HG02943 (cell line): ENCODE measurements around the gene TSSK6.
"Not testable (repeated sequence)": the region's sequence is repeated elsewhere in the genome, so short reads cannot be mapped to it uniquely, and the experiment has no call there.

Experiments
- ATAC-seq: cut with Tn5 transposase; IDR thresholded peaks from one replicate; pipeline ENCODE4 v1.9.1; 2021; ENCODE audit warnings: mild to moderate bottlenecking, low read depth, moderate library complexity; ENCODE audit not compliant: unreplicated experiment

TSSK6 gene

DNA sequence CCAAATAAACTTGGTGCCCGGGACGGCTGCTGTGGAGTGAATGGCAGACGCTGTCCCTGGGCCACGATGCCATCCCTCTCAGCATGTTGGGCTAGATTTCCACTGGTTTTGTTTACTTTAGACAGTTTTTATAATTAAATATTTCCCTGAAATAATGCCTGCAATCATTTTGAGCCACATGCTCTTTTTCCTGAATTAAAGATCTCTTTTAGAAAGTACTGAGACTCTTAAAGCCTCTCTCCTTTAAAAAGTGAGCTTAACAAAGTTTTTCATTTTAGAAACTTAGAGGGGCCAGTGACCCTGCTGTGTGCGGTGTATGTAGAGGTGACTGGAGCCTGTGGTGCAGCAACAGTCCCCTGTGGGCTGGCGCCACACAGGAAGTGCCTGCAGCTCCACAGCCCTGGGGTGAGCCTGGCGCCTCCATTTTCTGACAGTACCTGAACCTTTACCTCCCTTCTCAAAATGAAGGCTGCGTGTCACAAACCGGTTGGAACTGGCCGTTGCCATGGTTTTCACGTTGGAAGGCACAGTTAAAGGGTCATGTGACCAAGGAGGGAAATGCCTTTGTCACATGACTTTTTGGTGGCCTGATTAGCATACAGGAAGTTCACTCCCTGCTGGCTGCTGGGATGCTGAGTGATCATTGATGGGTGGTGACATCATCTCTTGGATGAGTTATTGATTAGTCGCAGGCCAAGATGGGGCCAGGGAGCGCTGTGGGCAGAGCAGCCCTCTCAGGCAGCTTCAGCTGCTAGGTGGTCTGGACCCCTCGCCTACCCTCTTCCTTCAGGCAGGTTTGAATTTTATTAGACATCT is 26.3 kb downstream of the TSSK6 start:
- ATAC-seq, result peak; percentile 52

DNA sequence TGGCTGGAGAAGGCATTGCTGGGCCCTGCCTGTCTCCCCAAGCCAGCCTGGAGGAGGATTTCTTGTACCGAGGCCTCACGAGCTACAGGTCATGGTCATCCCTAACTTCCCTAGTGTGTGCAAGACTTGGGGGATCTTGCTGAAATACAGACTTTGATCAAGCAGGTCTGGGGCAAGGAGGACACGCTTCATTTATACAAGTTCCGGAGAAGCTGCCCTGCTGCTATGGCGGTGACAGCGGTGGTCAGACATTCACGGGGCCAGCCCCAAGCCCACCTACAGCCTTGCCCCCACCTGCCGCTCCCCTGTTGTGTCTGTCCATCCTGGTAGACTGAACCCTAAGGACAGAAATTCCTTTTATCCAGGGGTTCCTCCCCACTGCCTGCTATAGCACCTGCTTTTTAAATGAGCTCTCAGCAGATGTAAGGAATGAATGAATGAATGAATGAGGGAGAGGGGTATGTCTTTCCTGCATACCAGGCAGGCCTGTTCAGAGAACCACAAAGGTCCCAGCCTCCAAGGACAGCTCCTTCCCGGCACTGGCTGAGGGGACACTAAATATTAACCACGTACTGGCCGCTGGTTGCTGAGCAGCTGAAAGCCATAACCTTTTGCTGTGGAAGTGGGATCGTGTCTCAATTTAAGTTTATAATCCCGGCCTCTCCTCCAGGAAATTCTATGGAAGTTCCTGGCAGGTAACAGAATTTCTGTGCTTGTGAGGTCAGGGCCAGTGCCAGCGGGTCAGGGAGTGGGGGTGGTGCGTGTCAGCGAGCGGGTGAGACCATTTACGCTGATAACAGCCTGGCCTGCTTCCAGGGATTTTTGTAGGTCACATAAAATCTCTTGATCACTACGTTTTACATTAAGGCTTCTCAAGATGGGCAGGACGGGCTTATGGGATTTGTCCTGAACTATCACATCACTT is 27.1 kb downstream of the TSSK6 start:
- ATAC-seq, result no peak

DNA sequence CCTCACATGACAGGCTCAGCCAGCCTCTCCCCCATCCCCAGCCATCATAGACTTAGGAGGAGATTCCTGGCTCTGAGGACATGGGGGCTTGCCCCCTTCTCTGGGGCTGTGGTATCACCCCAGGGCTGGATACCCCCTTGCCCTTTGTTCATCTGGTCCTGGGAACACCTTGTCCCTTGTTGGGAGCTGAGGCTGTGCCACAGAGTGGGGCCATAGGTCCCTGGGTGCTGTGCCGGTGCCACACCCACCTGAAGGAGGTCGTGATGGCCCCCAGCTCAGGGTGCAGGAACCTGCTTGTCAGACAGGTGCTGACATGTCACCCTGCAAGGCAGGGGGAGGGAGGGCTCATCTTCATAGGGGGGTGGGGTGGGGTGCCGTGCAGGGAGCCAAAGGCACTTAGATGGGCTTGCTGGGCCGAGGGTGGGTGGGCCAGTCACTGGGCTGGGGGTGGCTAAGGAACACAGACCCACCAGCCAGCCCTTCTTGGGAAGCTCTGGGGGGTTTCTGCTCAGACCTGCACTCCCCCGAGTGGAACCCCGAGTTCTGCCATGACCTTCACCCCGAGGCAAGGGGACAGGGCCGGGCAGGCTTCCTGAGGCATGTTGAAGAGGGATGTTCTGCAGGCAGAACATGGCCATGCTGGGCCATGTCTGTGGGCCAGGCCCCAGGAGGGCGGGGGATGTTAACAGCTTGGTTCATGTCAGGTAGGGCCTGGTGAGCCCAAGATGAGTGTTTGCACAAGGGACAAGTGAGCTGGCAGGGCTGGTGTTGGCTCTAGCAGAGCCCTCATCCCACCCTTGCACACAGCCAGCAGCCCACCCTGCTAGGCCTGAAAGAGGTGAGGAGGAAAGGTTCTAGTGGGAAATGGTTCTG is 28.0 kb downstream of the TSSK6 start:
- ATAC-seq, result no peak

DNA sequence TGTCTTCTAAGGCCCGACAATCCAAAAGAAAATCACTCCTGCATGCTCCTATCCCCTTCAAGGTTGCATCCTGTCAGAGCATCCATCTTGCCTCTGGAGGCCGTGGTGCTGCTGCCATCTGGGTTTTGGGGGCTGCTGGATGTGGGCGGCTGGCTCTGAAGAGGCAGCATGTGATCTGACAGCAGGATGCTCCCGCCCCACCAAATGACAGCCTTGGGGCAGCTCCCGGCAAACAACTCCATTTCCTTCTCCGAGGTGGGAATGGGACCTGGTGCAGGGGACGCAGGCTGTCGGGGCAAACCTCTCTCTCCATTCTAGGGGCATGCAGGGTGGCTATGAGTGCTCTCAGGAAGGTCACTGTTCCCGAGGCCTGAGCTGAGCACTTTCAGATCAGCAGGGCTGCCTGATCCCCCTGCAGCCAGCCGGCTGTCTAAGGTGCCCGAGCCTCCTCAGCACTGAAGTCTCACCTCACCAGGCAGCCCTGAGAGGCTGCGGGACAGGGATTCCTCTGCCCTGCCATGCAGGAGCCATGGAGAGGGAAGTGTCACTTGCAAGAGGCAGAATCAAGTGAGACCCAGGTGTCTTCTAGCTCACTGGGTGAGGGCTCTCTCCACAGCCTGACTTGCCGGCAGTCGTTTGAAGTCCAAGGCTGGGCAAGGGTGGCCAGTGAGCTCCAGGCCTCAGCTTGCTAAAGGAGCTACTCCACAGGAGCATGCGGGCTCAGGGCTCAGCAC is 28.8 kb downstream of the TSSK6 start:
- ATAC-seq, result no peak

DNA sequence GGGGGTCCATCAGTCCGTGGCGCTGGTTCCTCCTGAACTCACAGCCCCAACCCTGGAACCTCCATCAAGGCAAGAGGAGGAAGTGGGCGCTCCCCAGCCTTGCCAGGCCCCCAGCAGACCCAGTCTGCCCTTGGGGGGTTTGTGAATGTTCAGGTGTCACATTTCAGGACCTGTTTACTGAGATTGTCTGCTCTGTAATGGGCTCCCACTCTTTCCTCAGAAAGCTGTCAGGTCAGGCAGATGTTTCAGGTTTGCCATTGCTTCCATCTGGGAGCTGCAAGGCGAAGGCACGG is 29.4 kb downstream of the TSSK6 start:
- no peak for ATAC-seq

DNA sequence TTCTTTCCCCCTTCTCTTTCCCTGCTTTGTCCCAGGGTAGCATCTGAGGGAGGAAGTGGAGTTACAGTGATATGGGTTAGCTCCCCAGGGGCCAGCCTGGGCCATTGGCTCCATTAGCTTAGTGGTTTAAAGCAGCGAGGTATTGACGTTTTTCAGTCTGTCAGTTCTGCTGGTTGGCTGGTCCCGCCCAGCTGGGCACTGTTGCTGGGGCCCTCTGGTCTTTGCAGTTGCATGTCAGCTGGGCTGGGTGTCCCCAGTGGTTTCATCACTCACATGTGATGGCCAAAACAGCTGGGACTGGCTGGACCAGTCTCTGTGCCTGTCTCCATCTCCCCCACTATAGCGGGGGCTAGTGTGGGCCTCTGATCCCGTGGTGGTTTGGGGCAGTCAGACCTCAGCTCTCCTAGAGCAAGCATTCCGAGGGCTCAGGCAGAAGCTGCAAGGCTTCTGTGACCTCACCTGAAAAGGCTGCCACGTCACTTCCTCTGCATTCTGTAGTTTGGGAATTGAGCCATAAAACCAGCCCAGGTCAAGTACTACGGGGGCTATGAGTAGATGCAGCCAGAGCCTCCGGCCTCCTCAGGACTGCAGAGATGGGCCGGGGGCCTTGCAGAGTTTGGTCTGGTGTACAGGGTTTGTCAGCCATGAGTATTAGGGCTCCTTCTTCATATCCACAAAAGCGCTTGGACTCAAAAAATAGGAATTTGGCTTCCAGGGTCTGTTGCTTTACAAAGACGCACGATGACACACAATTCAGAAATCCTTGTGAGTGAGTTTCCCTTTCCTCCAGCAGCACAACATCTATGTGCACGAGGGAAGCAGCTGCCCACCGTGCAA is 30.0 kb downstream of the TSSK6 start:
- ATAC-seq, result no peak

DNA sequence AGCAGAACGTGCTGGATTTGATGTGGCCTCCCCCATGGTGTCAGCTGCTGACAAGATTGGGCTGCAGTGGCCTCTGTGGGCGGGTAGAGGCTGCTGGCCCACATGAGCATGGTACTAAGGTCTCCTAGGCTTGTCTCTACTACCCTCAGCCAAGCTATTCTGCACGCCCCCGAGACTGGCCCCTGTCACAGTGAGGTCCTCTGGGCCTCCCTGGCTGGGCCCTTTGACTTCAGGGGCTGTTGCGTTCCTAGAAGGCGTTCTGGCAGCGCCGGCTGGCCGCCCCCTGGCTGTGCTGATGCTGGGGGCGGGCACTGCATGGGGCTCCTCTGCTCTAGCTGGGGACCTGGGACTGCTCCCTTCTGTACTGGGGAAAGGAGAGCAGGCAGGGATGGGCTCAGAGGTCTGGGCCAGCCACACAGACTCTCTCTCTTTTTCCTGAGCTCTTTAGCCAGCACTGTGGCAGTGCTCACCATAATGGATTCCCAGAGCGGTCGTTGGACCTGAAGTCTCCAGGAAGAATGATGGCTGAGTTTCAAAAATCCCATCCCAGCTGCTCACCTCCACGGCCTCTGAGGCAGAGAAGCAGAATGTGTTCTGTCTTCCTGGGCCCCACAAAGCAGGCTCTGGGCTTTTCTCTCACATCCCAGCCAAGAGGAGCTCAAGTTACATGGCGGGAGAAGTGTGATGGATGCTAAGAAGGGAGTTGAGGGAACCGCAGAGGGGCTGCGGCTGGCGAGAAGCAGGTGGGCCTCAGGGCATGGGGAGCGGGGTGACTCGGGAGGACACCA is 32.3 kb downstream of the TSSK6 start:
- ATAC-seq, result no peak

DNA sequence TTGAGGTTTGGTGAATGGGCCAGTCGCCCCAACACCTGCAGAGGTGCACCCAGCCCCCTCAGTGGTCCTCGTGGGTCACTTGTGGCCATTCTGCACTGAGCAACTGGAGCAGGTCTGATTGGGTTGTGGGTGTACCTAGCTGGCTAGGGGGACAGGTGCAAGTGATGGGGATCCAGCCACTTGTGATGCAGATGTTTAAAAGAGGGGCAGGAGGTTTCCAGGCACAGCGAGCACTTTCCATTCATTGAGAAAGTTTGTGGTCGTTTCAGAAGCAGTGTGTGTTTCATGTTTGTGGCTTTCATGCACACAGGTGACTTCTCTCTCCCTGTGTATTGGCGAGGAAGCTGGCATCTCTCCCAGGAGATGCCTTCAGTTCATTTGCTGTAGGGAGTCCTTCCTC is 34.7 kb downstream of the TSSK6 start:
- ATAC-seq, result no peak

DNA sequence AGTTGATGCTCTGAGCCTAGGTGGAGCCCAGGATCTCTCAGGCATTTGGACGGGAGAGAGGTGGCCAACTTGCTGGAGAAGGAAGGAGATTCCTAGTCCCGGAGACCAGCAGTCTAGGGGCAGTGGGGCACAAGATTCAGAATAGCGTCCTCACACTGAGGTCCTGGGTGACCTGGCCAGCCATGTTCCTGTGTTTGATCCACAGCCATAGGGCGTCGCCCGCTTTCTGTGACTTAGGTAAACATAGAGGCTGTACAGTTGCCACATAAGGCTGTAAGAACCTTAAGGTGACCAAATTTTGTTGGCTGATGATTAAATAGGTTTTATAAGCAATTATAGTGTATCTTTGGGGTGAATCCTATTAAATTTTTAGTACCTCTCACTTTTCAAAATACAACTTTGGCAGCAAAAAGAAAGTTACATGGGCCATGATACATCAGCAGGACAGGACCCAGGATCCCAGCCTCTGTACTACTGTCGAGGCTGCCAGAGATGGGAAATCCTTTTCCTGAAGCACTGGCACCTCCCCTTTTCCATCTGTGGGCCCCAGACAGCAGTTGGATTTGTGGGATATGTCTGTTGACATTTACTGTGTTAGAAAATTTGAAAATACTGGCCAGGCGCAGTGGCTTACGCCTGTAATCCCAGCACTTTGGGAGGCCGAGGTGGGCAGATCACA is 37.5 kb downstream of the TSSK6 start:
- ATAC-seq, result no peak

DNA sequence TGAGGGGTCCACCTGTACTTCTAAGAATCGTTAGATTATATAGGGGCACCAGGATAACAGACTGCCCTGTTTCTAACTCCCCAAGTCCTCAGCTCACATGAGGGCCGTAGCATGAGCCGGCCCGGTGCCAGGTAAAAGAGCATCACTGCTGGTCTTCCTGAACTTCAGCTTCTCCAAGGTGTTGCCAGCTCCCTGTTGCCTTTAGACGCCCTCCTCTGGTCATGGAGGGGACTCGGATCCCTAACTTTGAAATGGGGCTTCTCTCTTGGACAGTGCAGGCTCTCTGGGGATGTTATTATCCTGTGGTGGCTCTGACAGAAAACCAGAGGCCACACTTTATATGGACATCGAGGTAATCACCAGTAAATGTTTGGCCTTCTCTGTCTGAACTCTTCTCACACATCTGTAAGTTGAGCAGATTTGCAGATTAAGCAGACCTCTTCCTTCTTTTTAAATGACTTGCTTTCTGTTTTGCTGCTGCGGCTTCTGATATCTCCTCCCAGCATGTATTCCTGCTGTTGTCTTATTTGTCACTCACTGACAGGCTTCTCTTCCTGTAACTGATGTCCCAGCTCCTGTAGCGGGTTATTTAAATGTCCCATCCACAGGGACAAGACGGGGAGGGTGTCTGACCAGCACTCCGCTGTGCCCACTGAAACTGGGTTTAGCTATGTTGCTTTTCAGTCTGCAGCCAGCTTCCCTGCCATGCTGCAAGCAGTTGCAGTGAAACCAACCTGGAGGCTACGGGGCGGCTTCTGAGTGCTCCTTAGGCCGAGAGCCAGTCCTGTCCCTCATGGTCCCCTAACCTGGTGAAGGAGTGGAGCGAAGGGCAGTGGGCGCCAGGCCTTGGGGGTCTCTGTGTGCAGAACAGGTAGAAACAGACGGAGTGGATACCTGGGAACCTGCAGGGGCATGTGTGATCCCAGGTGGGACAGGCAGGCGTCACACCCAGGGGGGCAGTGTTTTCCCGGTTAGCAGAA is 39.2 kb downstream of the TSSK6 start:
- ATAC-seq, result no peak

DNA sequence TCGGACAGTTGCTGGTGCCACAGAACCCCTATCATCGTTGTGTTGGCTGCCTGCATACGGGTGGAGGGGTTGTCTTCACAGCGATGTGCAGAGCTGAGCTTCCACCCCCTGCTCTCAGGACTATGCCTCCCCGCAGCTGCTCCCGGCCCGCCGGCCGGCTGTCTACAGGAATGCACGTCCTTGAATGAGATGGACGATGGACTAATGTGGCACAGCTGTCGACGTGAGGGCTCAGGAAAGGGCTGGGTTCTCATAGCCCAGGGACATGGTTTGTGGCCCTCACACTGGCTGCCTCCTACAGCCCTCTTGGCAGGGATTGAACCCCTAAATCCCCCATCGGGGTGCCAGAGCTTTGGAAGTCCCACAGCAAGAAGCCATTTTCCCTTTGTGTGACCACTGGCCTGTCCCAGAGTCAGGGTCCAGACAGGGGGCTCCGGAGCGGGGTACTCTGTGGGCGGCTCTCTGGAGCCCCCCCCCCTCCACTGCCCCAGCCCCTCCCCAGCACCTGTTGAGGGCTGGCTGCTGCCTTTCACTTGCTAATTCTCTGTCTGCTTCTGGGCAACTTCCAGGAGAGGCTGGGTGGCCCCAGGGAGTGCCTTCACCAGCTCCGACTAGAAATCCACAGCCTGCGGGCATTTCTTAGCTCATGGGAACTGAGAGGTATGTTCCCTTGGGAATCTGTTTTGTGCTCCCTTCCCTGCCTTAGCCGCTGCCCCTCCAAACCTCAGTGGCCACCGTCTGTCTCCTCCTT is 40.2 kb downstream of the TSSK6 start:
- no peak for ATAC-seq

DNA sequence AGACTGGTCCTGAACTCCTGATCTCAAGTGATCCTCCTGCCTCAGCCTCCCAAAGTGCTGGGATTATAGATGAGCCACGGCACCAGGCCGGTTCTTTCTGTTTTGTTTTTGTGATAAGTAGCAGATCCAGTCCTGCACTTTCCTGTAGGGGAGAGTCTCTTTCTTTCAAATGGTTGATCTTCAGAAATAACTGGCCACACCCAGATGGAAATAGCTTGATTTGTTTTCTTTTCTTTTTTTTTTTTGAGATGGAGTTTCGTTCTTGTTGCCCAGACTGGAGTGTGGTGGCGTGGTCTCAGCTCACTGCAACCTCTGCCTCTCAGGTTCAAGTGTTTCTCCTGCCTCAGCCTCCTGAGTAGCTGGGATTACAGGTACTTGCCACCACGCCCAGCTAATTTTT is 43.2 kb downstream of the TSSK6 start:
- ATAC-seq, result not testable (repeated sequence)

DNA sequence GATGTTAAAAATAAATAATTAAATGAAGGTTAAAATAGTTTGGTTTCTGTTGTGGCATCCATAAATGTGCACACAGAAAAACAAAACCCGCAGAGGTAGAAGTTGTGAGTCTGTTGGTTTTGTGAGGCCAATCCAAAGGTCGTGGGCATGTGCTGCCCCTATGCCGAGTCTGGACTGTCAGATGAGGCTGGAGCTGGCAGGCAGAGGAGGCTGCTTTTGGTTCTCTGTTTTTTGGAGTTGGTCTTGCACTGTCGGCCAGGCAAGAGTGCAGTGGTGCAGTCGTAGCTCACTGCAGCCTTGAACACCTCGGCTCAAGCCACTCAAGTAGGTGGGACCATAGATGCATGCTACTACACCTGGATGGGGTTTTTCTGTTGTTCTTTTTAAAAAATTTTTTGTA is 43.7 kb downstream of the TSSK6 start:
- ATAC-seq, result no peak

DNA sequence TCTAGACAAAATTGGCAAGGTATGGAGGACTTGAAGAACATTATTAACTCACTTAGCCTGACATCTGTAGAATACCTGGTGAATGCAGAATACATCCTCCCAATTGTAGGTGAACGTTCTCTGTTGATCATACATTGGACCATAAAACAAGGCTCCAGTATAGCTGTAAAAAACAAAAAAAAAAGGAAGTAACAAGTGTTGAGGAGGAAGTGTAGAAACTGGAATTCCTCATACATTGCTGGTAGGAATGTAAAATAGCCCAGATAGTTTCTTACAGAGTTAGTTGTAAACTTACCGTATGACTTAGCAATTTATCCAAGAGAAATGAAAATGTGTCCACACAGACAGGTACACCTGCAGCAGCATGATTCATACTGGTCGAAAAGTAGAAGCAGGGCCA is 44.8 kb downstream of the TSSK6 start:
- ATAC-seq, result no peak

DNA sequence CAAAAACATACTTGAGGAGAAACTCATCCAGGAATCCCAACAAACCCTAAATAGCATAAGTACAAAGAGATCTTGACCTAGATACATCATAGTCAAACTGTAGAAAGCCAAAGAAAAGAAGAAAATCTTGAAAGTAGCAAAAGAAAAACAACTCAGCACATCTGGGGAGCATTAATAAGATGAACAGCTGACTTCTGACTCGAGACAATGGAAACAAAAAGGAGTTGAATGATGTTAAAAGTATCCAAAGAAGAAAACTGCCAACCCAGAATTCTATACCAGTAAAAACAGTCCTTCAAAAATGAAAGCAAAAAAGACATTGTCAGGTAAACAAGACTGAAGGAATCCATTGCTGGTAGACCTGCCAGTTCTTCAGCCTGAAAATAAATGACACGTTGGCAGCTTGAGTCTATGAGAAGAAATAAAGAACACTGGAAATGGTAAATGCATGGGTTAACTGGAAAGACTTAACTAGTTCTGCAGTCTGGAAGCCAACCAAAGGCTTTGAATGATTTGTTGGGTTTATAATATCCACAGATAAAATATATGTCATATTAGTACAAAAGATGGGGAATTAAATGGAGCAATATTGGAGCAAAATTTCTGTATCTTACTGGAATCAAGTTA is 46.8 kb downstream of the TSSK6 start:
- ATAC-seq, result no peak

DNA sequence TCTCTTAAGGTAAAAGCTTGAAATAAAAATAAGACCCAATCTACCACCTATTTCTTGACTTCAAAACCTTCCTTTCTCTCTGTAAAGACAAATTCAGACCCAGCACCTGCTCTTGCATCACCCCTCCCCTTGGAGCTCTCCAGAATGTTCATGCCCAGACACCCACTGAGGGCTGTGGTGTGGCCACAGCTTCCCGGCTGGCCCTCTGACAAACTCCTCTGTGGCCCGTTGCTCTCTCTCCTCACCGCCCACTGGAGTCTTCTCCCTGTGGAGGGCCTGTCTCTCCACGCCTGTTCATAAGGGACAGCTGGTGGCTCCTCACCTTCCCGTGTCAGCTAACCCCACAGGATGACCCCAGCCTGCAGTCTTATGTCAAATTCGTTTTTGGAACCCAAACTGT is 49.1 kb downstream of the TSSK6 start:
- ATAC-seq, result no peak
